Calu3 (cell line): ENCODE measurements around the gene PARP9. TPM values are rescaled to one million over a fixed set of nuclear protein-coding genes. Genes with fewer than 3 reads are reported as not detected.

Source experiments
- BruUV-seq: library from RNA; stranded (reverse); fragments of 400-500 nt; replicated peaks from 2 replicates; lab custom pipeline; 2021; lab: Mats Ljungman, UMichigan
- CTCF ChIA-PET: fragments of 300-600 bp; sonication (Branson Sonifier 250); formaldehyde crosslinking; loops from one replicate; lab custom pipeline; 2022; ENCODE audit warnings: antibody characterized with exemption; lab: Charles Lee
- DNase-seq: peaks from one replicate; pipeline ENCODE4 v3.0.0; 2022
- H3K27ac Mint-ChIP-seq: one replicate; pipeline ENCODE4 v1.8.0; 2022; ENCODE audit warnings: mixed read lengths; ENCODE audit not compliant: unreplicated experiment
- H3K27me3 Mint-ChIP-seq: one replicate; pipeline ENCODE4 v1.8.0; 2022; ENCODE audit warnings: mixed read lengths; ENCODE audit not compliant: unreplicated experiment
- H3K36me3 Mint-ChIP-seq: one replicate; pipeline ENCODE4 v1.8.0; 2022; ENCODE audit warnings: mild to moderate bottlenecking, moderate library complexity, mixed read lengths; ENCODE audit not compliant: insufficient read depth, unreplicated experiment
- H3K4me1 Mint-ChIP-seq: one replicate; pipeline ENCODE4 v1.8.0; 2022; ENCODE audit warnings: mild to moderate bottlenecking, low read depth, mixed read lengths; ENCODE audit not compliant: unreplicated experiment
- H3K4me3 Mint-ChIP-seq: one replicate; pipeline ENCODE4 v1.8.0; 2022; ENCODE audit warnings: mild to moderate bottlenecking, low read depth, moderate library complexity, mixed read lengths; ENCODE audit not compliant: unreplicated experiment
- H3K9me3 Mint-ChIP-seq: one replicate; pipeline ENCODE4 v1.8.0; 2022; ENCODE audit warnings: low read depth, mixed read lengths; ENCODE audit not compliant: unreplicated experiment
- intact Hi-C: fragments of 100-400 bp; cut with micrococcal nuclease; formaldehyde crosslinking; loops from one replicate; pipeline ENCODE4 v1.10.0; 2022; ENCODE audit not compliant: unreplicated experiment
- total RNA-seq: library from RNA; stranded (reverse); gene quantifications from 2 replicates; pipeline ENCODE4 v1.2.3, GENCODE V29; 2022
- TF ChIP-seq, protein P1 (sequence below): fragments of 200-600 bp; IDR thresholded peaks from one replicate; pipeline ENCODE4 v1.8.0; 2022; ENCODE audit warnings: antibody characterized with exemption; ENCODE audit not compliant: unreplicated experiment

PARP9 gene
- total RNA-seq, 1 experiment from 2014 or later, result 71.2 TPM

DNA sequence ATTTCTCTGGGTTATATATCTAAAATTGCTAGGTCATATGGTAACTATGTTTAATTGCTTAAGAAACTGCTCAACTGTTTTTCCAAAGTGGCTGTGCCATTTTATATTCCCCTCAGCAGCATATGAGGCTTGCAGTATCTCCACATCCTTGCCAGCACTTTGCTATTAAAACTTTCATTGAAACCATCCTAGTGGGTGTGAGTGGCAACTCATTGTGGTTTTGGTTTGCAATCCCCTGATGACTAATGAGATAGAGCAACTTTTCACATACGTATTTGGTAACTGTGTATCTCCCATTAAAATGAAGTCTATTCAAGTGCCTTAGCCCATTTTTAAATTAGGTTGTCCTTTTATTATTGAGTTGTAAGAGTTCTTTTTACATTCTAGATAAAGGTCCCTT lies 66.7 kb downstream of the PARP9 start:
- Mint-ChIP-seq H3K27me3 (no peaks in the 10 kb centered on the region), H3K9me3 (no peaks in the 10 kb centered on the region), H3K27ac (no peak overlapping the region), H3K36me3 (peaks cover 19% of the 10 kb centered on the region), H3K4me3 (no peak overlapping the region), H3K4me1 (peaks cover 16% of the 10 kb centered on the region)
- no TSS peak for BruUV-seq
- intact Hi-C loops, result no loop called here
- DNase-seq, result no peak
- TF ChIP-seq, protein P1, sequence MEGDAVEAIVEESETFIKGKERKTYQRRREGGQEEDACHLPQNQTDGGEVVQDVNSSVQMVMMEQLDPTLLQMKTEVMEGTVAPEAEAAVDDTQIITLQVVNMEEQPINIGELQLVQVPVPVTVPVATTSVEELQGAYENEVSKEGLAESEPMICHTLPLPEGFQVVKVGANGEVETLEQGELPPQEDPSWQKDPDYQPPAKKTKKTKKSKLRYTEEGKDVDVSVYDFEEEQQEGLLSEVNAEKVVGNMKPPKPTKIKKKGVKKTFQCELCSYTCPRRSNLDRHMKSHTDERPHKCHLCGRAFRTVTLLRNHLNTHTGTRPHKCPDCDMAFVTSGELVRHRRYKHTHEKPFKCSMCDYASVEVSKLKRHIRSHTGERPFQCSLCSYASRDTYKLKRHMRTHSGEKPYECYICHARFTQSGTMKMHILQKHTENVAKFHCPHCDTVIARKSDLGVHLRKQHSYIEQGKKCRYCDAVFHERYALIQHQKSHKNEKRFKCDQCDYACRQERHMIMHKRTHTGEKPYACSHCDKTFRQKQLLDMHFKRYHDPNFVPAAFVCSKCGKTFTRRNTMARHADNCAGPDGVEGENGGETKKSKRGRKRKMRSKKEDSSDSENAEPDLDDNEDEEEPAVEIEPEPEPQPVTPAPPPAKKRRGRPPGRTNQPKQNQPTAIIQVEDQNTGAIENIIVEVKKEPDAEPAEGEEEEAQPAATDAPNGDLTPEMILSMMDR, result no peak
- CTCF ChIA-PET, result no interaction called here

DNA sequence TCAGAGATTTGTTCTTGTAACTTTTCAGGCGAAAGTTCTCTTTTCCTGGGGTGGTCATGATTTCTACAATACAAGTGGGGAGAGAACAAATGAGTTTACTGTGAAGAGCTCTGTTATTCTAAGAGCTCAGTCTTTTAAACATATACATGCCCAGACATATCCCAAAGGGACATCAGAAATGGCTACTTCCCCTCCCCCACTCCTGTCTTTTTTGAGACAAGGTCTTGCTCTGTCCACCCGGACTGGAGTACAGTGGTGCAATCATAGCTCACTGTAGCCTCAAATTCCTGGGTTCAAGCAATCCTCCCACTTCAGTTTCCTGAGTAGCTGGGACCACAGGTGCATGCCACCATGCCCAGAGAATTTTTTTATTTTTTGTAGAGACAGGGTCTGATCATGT lies 67.6 kb downstream of the PARP9 start:
- intact Hi-C loops, result no loop called here
- Mint-ChIP-seq H3K36me3 (peaks cover 19% of the 10 kb centered on the region), H3K4me3 (no peak overlapping the region), H3K9me3 (no peaks in the 10 kb centered on the region), H3K27me3 (no peaks in the 10 kb centered on the region), H3K27ac (no peak overlapping the region), H3K4me1 (peaks cover 8% of the 10 kb centered on the region)
- TF ChIP-seq, protein P1, result no peak
- no peak for DNase-seq
- BruUV-seq, result no TSS peak
- CTCF ChIA-PET, result no interaction called here

DNA sequence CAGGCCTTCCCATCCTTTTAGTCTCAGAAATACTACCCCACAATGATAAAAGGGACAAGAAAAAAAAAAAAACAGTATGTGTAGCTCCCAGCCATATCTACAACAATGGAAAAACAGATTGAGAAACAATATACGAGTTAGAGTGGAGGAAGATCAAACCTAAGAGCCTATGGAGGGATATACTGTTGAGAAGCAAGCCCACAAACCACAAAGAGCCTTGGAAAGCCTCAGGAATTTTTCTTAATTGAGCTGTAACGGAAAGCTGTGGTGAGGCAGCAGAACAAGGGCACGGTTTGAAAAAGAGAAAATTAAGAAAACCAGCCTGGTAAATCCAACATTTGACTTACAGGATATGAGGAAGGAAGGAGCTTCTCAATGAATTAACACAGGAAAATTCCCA lies 70.8 kb downstream of the PARP9 start:
- H3K4me1 Mint-ChIP-seq, result no peaks in the 10 kb centered on the region
- TF ChIP-seq, protein P1, result no peak
- CTCF ChIA-PET, result no interaction called here
- no peak overlapping the region for H3K4me3 Mint-ChIP-seq
- BruUV-seq, result no TSS peak
- intact Hi-C loops, result no loop called here
- no peaks in the 10 kb centered on the region for H3K9me3 Mint-ChIP-seq
- no peaks in the 10 kb centered on the region for H3K27me3 Mint-ChIP-seq
- no peak overlapping the region for H3K27ac Mint-ChIP-seq
- no peak for DNase-seq
- peaks cover 29% of the 10 kb centered on the region for H3K36me3 Mint-ChIP-seq

DNA sequence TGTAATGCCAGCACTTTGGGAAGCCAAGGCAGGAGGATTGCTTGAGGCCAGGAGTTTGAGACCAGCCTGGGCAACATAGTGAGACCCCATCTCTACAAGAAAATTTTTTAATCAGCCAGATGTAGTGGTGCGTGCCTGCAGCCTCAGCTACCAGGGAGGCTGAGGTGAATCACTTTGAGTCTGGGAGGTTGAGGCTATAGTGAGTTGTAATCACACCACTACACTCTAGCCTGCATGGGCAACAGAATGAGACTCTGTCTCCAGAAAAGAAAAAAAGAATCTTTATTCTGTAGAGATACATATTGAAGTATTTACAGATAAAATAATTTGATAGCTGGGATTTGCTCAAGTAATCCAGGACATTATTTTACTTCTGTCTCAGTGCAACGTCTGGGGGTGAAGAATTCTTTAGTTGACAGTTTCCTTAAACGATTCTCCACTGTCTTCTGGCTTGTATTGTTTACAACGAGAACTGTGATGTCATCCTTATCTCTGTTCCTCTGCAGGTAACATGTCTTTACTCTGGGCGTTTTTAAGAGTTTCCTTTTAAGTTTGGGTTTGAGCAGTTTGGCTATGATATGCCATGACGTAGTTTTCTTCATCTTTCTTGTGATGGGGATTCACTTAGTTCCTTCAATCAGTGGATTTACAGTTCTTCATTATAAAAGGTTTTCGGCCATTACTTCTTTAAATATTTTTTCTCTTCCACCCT lies 75.7 kb downstream of the PARP9 start:
- no peak overlapping the region for H3K27ac Mint-ChIP-seq
- intact Hi-C loops, result no loop called here
- H3K9me3 Mint-ChIP-seq, result no peaks in the 10 kb centered on the region
- no peaks in the 10 kb centered on the region for H3K4me1 Mint-ChIP-seq
- H3K36me3 Mint-ChIP-seq, result peaks cover 15% of the 10 kb centered on the region
- no peak overlapping the region for H3K4me3 Mint-ChIP-seq
- DNase-seq, result no peak
- H3K27me3 Mint-ChIP-seq, result no peaks in the 10 kb centered on the region
- CTCF ChIA-PET, result interaction anchor here (1.5 kb wide), 1 partner anchor 27 kb away, joined by 3 read pairs; the partner anchor contains the start of gene KPNA1
- TF ChIP-seq, protein P1, result no peak
- BruUV-seq, result no TSS peak
